Measurements from ENCODE around the gene HHIPL2. TPM values are rescaled to one million over a fixed set of nuclear protein-coding genes. Genes with fewer than 3 reads are reported as not detected.

The HHIPL2 gene
- 0.20 to 1.3 TPM (median 0.97 TPM) in 3 replicates for total RNA-seq

DNA sequence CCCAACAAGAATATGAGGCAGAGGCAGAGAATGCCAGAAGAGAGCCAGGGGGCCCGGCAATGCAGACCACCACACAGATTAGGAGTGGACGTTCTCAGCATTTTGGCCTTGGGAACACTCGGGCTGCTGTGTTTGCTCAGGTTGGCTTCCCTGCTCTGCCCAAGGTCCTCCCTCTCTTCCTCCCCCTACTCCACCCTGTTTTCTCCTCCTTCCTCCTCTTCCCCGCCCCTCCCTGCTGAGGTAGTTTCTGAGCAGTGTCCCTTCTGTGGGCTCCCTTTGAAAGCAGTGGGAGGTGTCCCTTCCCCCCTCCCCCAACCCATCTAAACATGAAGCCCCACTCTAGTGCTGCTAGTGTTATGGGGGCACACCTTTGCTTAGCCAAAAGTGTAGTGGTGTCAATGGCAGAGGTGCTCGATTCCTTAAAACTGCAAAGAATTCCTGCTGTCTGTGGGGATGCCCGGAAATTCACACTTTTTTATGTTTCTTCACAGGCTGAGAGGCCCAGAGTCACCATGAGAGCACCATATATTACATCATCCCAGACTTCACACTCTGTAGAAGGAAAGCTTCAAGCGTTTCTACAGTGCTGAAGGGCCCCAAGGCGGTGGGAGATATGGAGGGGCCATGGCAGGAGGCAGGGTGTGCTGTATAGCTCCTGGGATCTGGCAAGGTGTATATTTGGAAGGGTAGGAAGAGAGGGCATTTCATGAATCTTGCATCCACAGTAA, at the start of gene HHIPL2:
Gene HHIPL2, minus strand, starts transcription at position 161 of the 728 bp plus-strand sequence. Its CDS starts 60 bp downstream, at position 101.
- TF ChIP-seq, protein P1, sequence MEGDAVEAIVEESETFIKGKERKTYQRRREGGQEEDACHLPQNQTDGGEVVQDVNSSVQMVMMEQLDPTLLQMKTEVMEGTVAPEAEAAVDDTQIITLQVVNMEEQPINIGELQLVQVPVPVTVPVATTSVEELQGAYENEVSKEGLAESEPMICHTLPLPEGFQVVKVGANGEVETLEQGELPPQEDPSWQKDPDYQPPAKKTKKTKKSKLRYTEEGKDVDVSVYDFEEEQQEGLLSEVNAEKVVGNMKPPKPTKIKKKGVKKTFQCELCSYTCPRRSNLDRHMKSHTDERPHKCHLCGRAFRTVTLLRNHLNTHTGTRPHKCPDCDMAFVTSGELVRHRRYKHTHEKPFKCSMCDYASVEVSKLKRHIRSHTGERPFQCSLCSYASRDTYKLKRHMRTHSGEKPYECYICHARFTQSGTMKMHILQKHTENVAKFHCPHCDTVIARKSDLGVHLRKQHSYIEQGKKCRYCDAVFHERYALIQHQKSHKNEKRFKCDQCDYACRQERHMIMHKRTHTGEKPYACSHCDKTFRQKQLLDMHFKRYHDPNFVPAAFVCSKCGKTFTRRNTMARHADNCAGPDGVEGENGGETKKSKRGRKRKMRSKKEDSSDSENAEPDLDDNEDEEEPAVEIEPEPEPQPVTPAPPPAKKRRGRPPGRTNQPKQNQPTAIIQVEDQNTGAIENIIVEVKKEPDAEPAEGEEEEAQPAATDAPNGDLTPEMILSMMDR (IDR thresholded peaks at IDR 0.05; ENCODE audit: unreplicated experiment), result no peak
- H3K4me3 Mint-ChIP-seq, result no peak within 1 kb of the TSS
- peaks cover 28% of the 10 kb centered on the region for H3K4me1 Mint-ChIP-seq
- H3K36me3 Mint-ChIP-seq, result no peaks in the 10 kb centered on the region
- peaks cover 3% of the 10 kb centered on the region for H3K9me3 Mint-ChIP-seq
- H3K27ac Mint-ChIP-seq, result no peak within 1 kb of the TSS
- peaks cover 9% of the 10 kb centered on the region for H3K27me3 Mint-ChIP-seq (ENCODE audit: low read depth)
- no peak for DNase-seq (ENCODE audit: low spot score in 2 of 2, unreplicated experiment in 2 of 2)

GRCh38 chr1:222596696-222597095, 48.8 kb upstream of the HHIPL2 start:
- DNase-seq (ENCODE audit: low spot score in 2 of 2, unreplicated experiment in 2 of 2), result no peak
- Mint-ChIP-seq H3K36me3 (peaks cover 14% of the 10 kb centered on the region), H3K27me3 (ENCODE audit: low read depth) (peaks cover 18% of the 10 kb centered on the region), H3K4me3 (no peak overlapping the region), H3K9me3 (peaks cover 18% of the 10 kb centered on the region), H3K27ac (no peak overlapping the region), H3K4me1 (no peaks in the 10 kb centered on the region)
- TF ChIP-seq, protein P1 (IDR thresholded peaks at IDR 0.05; ENCODE audit: unreplicated experiment), result no peak

GRCh38 chr1:222594789-222595188, 46.9 kb upstream of the HHIPL2 start:
- H3K27ac Mint-ChIP-seq, result no peak overlapping the region
- no peak overlapping the region for H3K4me3 Mint-ChIP-seq
- TF ChIP-seq, protein P1 (IDR thresholded peaks at IDR 0.05; ENCODE audit: unreplicated experiment), result no peak
- peaks cover 14% of the 10 kb centered on the region for H3K27me3 Mint-ChIP-seq (ENCODE audit: low read depth)
- peaks cover 18% of the 10 kb centered on the region for H3K9me3 Mint-ChIP-seq
- peaks cover 14% of the 10 kb centered on the region for H3K36me3 Mint-ChIP-seq
- peaks cover 8% of the 10 kb centered on the region for H3K4me1 Mint-ChIP-seq
- DNase-seq (ENCODE audit: low spot score in 2 of 2, unreplicated experiment in 2 of 2), result no peak

DNA sequence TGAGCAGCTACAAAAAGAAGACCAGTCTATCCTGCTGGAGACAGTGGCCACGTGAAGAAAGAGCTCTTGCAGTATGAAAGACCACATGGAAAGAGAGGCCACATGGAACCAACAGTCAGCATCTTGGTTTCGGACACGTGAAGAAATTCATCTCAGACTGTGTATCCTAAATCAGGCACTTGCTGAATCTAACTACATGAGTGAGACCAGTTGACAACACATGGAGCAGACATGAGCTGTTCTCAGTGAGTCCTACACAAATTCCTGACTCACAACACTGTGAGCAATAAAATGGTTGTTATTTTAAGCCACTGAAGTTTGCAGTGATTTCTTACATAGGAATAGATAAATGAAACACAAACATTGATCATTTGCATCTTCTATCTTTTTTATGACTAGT, 44.3 kb upstream of the HHIPL2 start:
- H3K27me3 Mint-ChIP-seq (ENCODE audit: low read depth), result no peaks in the 10 kb centered on the region
- peaks cover 28% of the 10 kb centered on the region for H3K4me1 Mint-ChIP-seq
- TF ChIP-seq, protein P1 (IDR thresholded peaks at IDR 0.05; ENCODE audit: unreplicated experiment), result no peak
- H3K27ac Mint-ChIP-seq, result no peak overlapping the region
- DNase-seq (ENCODE audit: low spot score in 2 of 2, unreplicated experiment in 2 of 2), result no peak
- H3K36me3 Mint-ChIP-seq, result peaks cover 16% of the 10 kb centered on the region
- no peak overlapping the region for H3K4me3 Mint-ChIP-seq
- H3K9me3 Mint-ChIP-seq, result peaks cover 18% of the 10 kb centered on the region

DNA sequence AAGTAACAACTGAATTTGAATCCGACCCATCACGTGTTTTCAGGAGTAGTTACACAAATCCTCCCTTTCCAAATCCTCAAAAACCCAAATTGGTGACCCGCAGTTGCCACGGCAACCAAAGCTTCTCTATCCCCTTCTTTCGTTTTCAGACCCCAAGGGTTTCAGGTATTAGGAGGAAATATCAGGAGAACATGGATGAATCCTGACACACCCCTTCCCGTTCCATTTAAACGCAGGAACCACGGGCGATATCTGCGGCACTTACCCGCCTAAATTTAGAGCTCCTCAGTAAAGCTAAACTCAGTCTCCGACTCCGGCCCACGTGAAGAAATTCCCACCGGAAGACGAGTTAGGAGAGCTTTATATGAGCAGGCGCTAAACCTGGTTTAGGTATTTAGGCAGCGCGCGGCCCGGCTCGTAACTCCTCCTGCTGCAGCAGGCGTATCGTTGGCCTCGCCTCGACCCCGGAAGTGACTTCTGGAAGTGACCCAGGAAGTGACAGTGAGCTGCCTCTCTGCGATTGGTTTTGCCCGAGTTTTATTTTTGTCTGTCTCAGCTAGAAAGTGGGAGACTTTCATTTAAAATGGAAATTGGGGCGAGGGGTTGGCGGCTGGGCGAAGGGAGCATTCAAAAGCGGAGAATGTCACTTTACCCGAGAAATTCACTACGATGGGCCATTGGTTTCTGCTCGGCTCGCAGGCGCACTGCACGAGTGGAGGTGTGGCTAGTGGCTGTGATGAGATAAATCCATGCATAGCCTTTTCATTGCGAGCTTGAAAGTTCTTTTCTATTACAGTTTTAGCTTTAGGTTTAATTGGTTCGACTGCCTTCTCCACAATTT, 41.8 kb upstream of the HHIPL2 start, which contains the start of gene TAF1A:
Gene TAF1A, minus strand, starts transcription at position 472 of the 841 bp plus-strand sequence.
- H3K9me3 Mint-ChIP-seq, result peaks cover 4% of the 10 kb centered on the region
- peaks cover 17% of the 10 kb centered on the region for H3K36me3 Mint-ChIP-seq
- H3K4me1 Mint-ChIP-seq, result peaks cover 35% of the 10 kb centered on the region
- H3K27ac Mint-ChIP-seq, result peak within 1 kb of the TSS; percentile 97
- TF ChIP-seq, protein P1 (IDR thresholded peaks at IDR 0.05; ENCODE audit: unreplicated experiment), result no peak
- DNase-seq (ENCODE audit: low spot score in 2 of 2, unreplicated experiment in 2 of 2), result peak; percentile 58 to 82
- H3K27me3 Mint-ChIP-seq (ENCODE audit: low read depth), result no peaks in the 10 kb centered on the region
- peak within 1 kb of the TSS; percentile 94 for H3K4me3 Mint-ChIP-seq
